A549 (cell line): ENCODE data around the gene REXO5. TPM values are rescaled to one million over a fixed set of nuclear protein-coding genes. Genes with fewer than 3 reads are reported as not detected.

Source experiments
- ATAC-seq, 2 experiments: fragments of 200-7000 bp in 1 of 2; fragments of >200 bp in 1 of 2; cut with Nextera tagmentation in 1 of 2; cut with Tn5 transposase in 1 of 2; 3 replicates each; pipeline versions ENCODE4 v1.8.0 to v1.9.1; 2018 to 2020; ENCODE audit warnings: mild to moderate bottlenecking in 1 of 2, moderate library complexity in 1 of 2
- CTCF ChIA-PET: fragments of 300-600 bp; sonication (Branson Sonifier 250); formaldehyde crosslinking; extraction: SDS; loops from one replicate; lab custom pipeline; 2021; ENCODE audit warnings: antibody characterized with exemption, inconsistent platforms; lab: Yijun Ruan, JAX
- POLR2A ChIA-PET: fragments of 350-600 bp; formaldehyde crosslinking; extraction: SDS; loops from one replicate; lab custom pipeline; 2021; ENCODE audit warnings: antibody characterized with exemption, inconsistent platforms; lab: Yijun Ruan, JAX
- DNase-seq, 2 experiments: peaks; one replicate each; pipeline versions ENCODE4 v3.0.0 to v3.0.0-alpha.2; 2011 to 2016; ENCODE audit warnings: low read depth in 1 of 2, low spot score in 1 of 2
- FAIRE-seq: peaks from 2 replicates; lab custom pipeline; 2011; peaks lifted over from hg19 to GRCh38; lab: Jason Lieb, UNC
- H3K27ac ChIP-seq, 2 experiments: fragments of >200 bp; sonication (Bioruptor Twin); formaldehyde crosslinking; 3 replicates each; pipeline ENCODE4 v1.5.1; 2016 to 2017
- H3K4me1 ChIP-seq: fragments of >200 bp; sonication (Bioruptor Twin); formaldehyde crosslinking; 3 replicates; pipeline ENCODE4 v1.6.1; 2016
- H3K4me2 ChIP-seq: fragments of >200 bp; sonication (Bioruptor Twin); formaldehyde crosslinking; 3 replicates; pipeline ENCODE4 v1.6.1; 2016
- H3K4me3 ChIP-seq: fragments of >200 bp; sonication (Bioruptor Twin); formaldehyde crosslinking; 3 replicates; pipeline ENCODE4 v1.5.1; 2016
- H3K9me3 ChIP-seq: fragments of >200 bp; sonication (Bioruptor Twin); formaldehyde crosslinking; 3 replicates; pipeline ENCODE4 v1.6.1; 2016
- BCL3 ChIP-seq: fragments of >200 bp; sonication (Bioruptor Twin); formaldehyde crosslinking; IDR thresholded peaks from 3 replicates; pipeline ENCODE4 v1.6.1; 2016
- CBX8 ChIP-seq: fragments of 200-600 bp; sonication (generic); IDR thresholded peaks from 2 replicates; pipeline ENCODE4 v1.6.1; 2016
- CHD2 ChIP-seq: fragments of 150-350 bp; IDR thresholded peaks from 2 replicates; pipeline ENCODE4 v1.6.1; 2014; ENCODE audit warnings: low read length; ENCODE audit not compliant: partially characterized antibody
- E2F6 ChIP-seq: IDR thresholded peaks from 2 replicates; pipeline ENCODE4 v1.6.1; 2012; ENCODE audit warnings: low read depth, borderline replicate concordance
- FOSL2 ChIP-seq, 2 experiments: fragments of 450-650 bp in 1 of 2; fragments of >200 bp in 1 of 2; sonication (Bioruptor Twin) in 1 of 2; formaldehyde crosslinking; IDR thresholded peaks; 2 replicates each; pipeline versions ENCODE4 v1.5.0 to v1.6.1; 2016 to 2020; ENCODE audit warnings: mild to moderate bottlenecking in 1 of 2, moderate library complexity in 1 of 2
- GATA3 ChIP-seq: IDR thresholded peaks from 2 replicates; pipeline ENCODE4 v1.6.1; 2012; ENCODE audit warnings: borderline replicate concordance
- JUN ChIP-seq, 2 experiments: fragments of >200 bp; sonication (Bioruptor Twin); formaldehyde crosslinking; IDR thresholded peaks; 2 replicates in 1 of 2; 3 replicates in 1 of 2; pipeline ENCODE4 v1.6.1; 2016 to 2017
- KDM5A ChIP-seq: fragments of 200-600 bp; sonication (generic); IDR thresholded peaks from 2 replicates; pipeline ENCODE4 v1.6.1; 2016; ENCODE audit warnings: antibody characterized with exemption, mild to moderate bottlenecking
- MAFK ChIP-seq: fragments of 450-650 bp; IDR thresholded peaks from 2 replicates; pipeline ENCODE4 v1.6.1; 2014; ENCODE audit not compliant: partially characterized antibody
- MAX ChIP-seq: IDR thresholded peaks from 2 replicates; pipeline ENCODE4 v1.6.1; 2012
- PHF8 ChIP-seq: fragments of 200-600 bp; sonication (generic); IDR thresholded peaks from 2 replicates; pipeline ENCODE4 v1.6.1; 2016; ENCODE audit warnings: low read depth, mild to moderate bottlenecking, antibody characterized with exemption, moderate library complexity, borderline replicate concordance
- RAD21 ChIP-seq, 2 experiments: fragments of >200 bp in 1 of 2; sonication (Bioruptor Twin) in 1 of 2; formaldehyde crosslinking in 1 of 2; IDR thresholded peaks in 1 of 2; conservative IDR thresholded peaks in 1 of 2; 2 replicates in 1 of 2; 3 replicates in 1 of 2; pipeline ENCODE4 v1.6.1; 2012 to 2018; ENCODE audit warnings: inconsistent platforms in 1 of 2
- REST ChIP-seq: fragments of 200-600 bp; sonication (generic); IDR thresholded peaks from 2 replicates; pipeline ENCODE4 v1.6.1; 2016; ENCODE audit warnings: antibody characterized with exemption, mild to moderate bottlenecking, moderate library complexity
- ZFP36 ChIP-seq: fragments of 450-650 bp; IDR thresholded peaks from 2 replicates; pipeline ENCODE4 v1.6.1; 2014; ENCODE audit warnings: borderline replicate concordance; ENCODE audit not compliant: partially characterized antibody
- WGBS: methylation state at CpG from one replicate; pipeline ENCODE4 v1.1.6; 2017; ENCODE audit errors: missing lambda C conversion rate; 5-methylcytosine and 5-hydroxymethylcytosine counted together
- polyA plus RNA-seq, 4 experiments: library from polyadenylated mRNA; depleted of rRNA in 3 of 4; stranded (reverse); fragments of >200 nt; fragmentation: RNase III in 1 of 4; extraction: RNeasy Plus Mini Kit Qiagen cat#74134 plus additional on column Dnase treatment in 1 of 4; gene quantifications; 2 replicates in 3 of 4; 3 replicates in 1 of 4; pipeline ENCODE4 v1.2.3, GENCODE V29; 2011 to 2017

Gene REXO5
- polyA plus RNA-seq, 2 of the 4 experiments (the other 2 are of a cell fraction), result 4.0 to 5.1 TPM

- DNase-seq (no peak), FAIRE-seq (no peak), ATAC-seq (no peak)
- Histone ChIP-seq H3K27ac (no peak overlapping the region), H3K4me2 (no peak overlapping the region), H3K4me3 (no peak overlapping the region), H3K4me1 (peaks cover 20% of the 10 kb centered on the region; the same call in 2 of the 3 replicates), H3K9me3 (peaks cover 11% of the 10 kb centered on the region; the same call in 2 of the 3 replicates)
- no peak for TF ChIP-seq JUN (IDR thresholded peaks at IDR 0.05)
- ChIA-PET POLR2A (no interaction called here), CTCF (interaction anchor here (1.4 to 1.8 kb wide), 2 partner anchors 7 to 9 kb away, joined by 3 to 6 read pairs; no protein-coding TSS in a partner anchor)
- 76% methylated on average over 5 of the region's 5 CpGs for WGBS
Observed at GRCh38 chr16:20766294-20766693, 40.0 kb upstream of the REXO5 start.

- DNase-seq, result no peak
- no peak overlapping the region for H3K4me3 ChIP-seq
- ATAC-seq, result no peak
- TF ChIP-seq E2F6 (no peak), MAX (no peak), MAFK (no peak), PHF8 (no peak), FOSL2 (IDR thresholded peaks at IDR 0.05) (no peak), FOSL2 (CRISPR knock-in tag; IDR thresholded peaks at IDR 0.05) (no peak), KDM5A (no peak), ZFP36 (no peak), CHD2 (no peak), GATA3 (no peak), CBX8 (no peak), RAD21 (conservative IDR thresholded peaks at IDR 0.05 in 1 of 2, IDR thresholded peaks at IDR 0.05 in 1 of 2) (no peak)
- CTCF ChIA-PET, result interaction anchor here (1.2 to 2.2 kb wide), 2 partner anchors 12 to 26 kb away, joined by 3 to 4 read pairs; no protein-coding TSS in a partner anchor
- no peak overlapping the region for H3K27ac ChIP-seq
- H3K4me2 ChIP-seq, result no peak overlapping the region
- peaks cover 4% of the 10 kb centered on the region; the same call in 2 of the 3 replicates for H3K9me3 ChIP-seq
- peaks cover 20% of the 10 kb centered on the region; the same call in 2 of the 3 replicates for H3K4me1 ChIP-seq
- POLR2A ChIA-PET, result no interaction called here
- FAIRE-seq, result no peak
Observed at GRCh38 chr16:20767577-20767976, 38.8 kb upstream of the REXO5 start.

- H3K4me1 ChIP-seq, result peaks cover 19% of the 10 kb centered on the region; the same call in 2 of the 3 replicates
- POLR2A ChIA-PET, result no interaction called here
- no peak overlapping the region for H3K4me3 ChIP-seq
- FAIRE-seq (no peak), ATAC-seq (no peak), DNase-seq (no peak)
- WGBS, result 91% methylated on average over 1 of the region's 1 CpG
- peaks cover 7% of the 10 kb centered on the region; the same call in 1 of the 3 replicates for H3K9me3 ChIP-seq
- CTCF ChIA-PET, result interaction anchor here (1.1 to 2.2 kb wide), 3 partner anchors 12 to 342 kb away, joined by 3 to 4 read pairs (median 3); no protein-coding TSS in a partner anchor
- no peak overlapping the region for H3K4me2 ChIP-seq
- TF ChIP-seq REST (no peak), BCL3 (no peak)
- TF ChIP-seq, all 56 proteins: peak for 0
- no peak overlapping the region for H3K27ac ChIP-seq
Observed at GRCh38 chr16:20768121-20768520, 38.2 kb upstream of the REXO5 start.
